Glutamatergic neuron (in vitro differentiated cells): ENCODE results near the gene CFAP99. TPM values are rescaled to one million over a fixed set of nuclear protein-coding genes. Genes with fewer than 3 reads are reported as not detected.

Experiments
- DNase-seq: peaks from one replicate; pipeline ENCODE4 v3.0.0; 2022
- H3K27ac Mint-ChIP-seq: one replicate; pipeline ENCODE4 v1.8.0; 2020; ENCODE audit warnings: mild to moderate bottlenecking, mixed read lengths, inconsistent platforms; ENCODE audit not compliant: unreplicated experiment
- H3K27me3 Mint-ChIP-seq: one replicate; pipeline ENCODE4 v1.8.0; 2020; ENCODE audit warnings: mild to moderate bottlenecking, moderate library complexity, mixed read lengths, inconsistent platforms; ENCODE audit not compliant: unreplicated experiment
- H3K36me3 Mint-ChIP-seq: one replicate; pipeline ENCODE4 v1.8.0; 2020; ENCODE audit warnings: mild to moderate bottlenecking, mixed read lengths, inconsistent platforms; ENCODE audit not compliant: unreplicated experiment
- H3K4me1 Mint-ChIP-seq: one replicate; pipeline ENCODE4 v1.8.0; 2020; ENCODE audit warnings: mild to moderate bottlenecking, low read depth, mixed read lengths, inconsistent platforms; ENCODE audit not compliant: unreplicated experiment
- H3K4me3 Mint-ChIP-seq: one replicate; pipeline ENCODE4 v1.8.0; 2020; ENCODE audit warnings: mild to moderate bottlenecking, mixed read lengths, inconsistent platforms; ENCODE audit not compliant: unreplicated experiment
- H3K9me3 Mint-ChIP-seq: one replicate; pipeline ENCODE4 v1.8.0; 2020; ENCODE audit warnings: mild to moderate bottlenecking, moderate library complexity, mixed read lengths, inconsistent platforms; ENCODE audit not compliant: unreplicated experiment
- total RNA-seq: library from RNA; stranded (reverse); fragmentation: NEBNext Ultra II Directional; extraction: Animal tissue kit (Norgen Biotek cat#: 25700); gene quantifications from one replicate; pipeline ENCODE4 v1.2.1, GENCODE V29; 2021; ENCODE audit not compliant: unreplicated experiment
- TF ChIP-seq, protein P1 (sequence below): fragments of 200-600 bp; sonication (generic); IDR thresholded peaks from one replicate; pipeline ENCODE4 v1.5.0; 2021; ENCODE audit not compliant: partially characterized antibody, unreplicated experiment

CFAP99 gene
- total RNA-seq, 1 donor from 2014 or later = not detected

DNA sequence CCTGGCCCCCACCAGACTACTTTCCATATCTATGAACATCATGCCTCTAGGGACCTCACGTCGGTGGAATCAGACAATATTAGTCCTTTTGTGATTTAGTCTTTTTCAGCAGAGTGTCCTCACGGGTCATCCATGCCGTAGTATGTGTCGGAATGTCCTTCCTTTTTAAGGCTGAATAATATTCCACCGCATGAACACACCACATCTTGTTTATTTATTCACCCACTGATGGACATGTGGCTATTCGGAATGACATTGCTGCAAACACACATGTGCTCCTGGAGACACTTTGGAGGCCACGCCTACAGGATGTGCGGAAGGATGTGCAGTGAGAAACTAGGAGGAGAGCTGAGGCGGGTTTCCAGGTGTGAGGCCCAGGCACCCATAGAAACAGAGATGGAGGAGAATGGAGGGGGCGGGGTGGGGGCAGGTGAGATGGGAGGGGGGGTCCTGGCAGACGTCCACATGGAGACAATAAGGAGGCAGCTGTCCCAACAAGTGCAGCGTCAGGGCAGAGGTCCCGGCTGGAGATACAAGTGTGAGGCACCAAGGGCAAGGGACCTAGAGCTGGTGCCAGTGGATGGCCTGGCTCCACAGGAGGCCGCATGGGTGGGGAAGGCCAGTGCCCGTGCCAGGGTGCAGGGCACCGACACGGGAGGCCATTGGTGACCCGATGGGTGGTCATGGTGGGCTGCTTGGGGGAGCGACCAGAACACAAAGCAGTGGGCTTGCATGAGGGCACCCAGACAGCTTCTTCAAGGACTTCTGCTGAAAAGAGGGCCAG lies 21.0 kb upstream of the CFAP99 start:
- Mint-ChIP-seq H3K27ac (no peak overlapping the region), H3K27me3 (peaks cover 4% of the 10 kb centered on the region), H3K9me3 (peaks cover 12% of the 10 kb centered on the region), H3K4me3 (no peak overlapping the region), H3K4me1 (peaks cover 16% of the 10 kb centered on the region), H3K36me3 (no peaks in the 10 kb centered on the region)
- TF ChIP-seq, protein P1, sequence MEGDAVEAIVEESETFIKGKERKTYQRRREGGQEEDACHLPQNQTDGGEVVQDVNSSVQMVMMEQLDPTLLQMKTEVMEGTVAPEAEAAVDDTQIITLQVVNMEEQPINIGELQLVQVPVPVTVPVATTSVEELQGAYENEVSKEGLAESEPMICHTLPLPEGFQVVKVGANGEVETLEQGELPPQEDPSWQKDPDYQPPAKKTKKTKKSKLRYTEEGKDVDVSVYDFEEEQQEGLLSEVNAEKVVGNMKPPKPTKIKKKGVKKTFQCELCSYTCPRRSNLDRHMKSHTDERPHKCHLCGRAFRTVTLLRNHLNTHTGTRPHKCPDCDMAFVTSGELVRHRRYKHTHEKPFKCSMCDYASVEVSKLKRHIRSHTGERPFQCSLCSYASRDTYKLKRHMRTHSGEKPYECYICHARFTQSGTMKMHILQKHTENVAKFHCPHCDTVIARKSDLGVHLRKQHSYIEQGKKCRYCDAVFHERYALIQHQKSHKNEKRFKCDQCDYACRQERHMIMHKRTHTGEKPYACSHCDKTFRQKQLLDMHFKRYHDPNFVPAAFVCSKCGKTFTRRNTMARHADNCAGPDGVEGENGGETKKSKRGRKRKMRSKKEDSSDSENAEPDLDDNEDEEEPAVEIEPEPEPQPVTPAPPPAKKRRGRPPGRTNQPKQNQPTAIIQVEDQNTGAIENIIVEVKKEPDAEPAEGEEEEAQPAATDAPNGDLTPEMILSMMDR = no peak
- DNase-seq = no peak

DNA sequence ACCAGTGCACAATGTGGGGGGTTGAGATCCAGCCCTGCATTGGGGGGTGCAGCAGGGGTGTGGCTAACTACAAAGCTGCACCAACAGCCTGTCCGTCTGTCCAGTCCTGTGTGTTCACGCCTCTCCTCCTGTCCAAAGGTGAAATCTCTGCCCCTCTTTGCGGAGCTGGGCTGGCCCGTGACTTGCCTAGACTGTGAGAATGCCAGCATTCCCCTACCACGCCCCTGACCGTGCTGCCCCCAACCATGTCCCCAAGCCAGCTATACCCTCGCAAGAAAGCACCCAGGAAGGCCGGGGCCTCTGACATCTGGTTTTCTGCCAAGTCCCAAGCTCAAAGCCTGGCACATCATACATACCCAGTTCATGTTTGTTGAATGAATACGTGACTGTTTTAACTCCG lies 19.5 kb upstream of the CFAP99 start:
- Mint-ChIP-seq H3K27ac (no peak overlapping the region), H3K27me3 (peaks cover 5% of the 10 kb centered on the region), H3K9me3 (peaks cover 12% of the 10 kb centered on the region), H3K36me3 (no peaks in the 10 kb centered on the region), H3K4me1 (peaks cover 7% of the 10 kb centered on the region), H3K4me3 (no peak overlapping the region)
- no peak for DNase-seq
- TF ChIP-seq, protein P1 = no peak

DNA sequence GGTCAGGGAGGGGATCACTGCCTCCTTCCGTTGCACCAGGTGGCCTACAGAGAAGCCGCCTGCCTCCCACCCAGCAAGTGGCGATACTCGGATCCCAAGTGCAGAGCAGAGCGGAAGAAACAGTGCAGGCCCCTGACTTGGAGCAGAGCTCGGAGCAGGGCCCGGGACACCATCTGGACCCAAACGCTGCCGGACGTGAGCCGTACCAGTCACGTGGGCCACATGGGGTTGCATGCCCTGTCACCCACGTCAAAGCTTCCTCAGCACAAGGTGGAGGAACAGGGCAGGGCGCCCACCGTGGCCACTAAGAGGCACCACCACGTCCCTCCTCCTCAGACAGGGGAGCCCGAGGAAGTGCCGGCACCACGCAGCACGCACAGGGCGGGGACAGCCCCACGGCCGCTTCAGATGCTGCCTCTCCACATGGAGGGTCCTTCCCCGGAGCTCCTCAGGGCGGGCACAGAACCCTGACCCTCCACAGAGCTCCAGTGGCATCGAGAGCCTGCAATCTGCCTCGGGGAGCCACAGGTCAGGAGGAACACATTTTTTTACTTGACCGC lies 19.0 kb upstream of the CFAP99 start:
- H3K27ac Mint-ChIP-seq = no peak overlapping the region
- no peak overlapping the region for H3K4me3 Mint-ChIP-seq
- no peak for DNase-seq
- TF ChIP-seq, protein P1 = no peak
- H3K36me3 Mint-ChIP-seq = no peaks in the 10 kb centered on the region
- H3K27me3 Mint-ChIP-seq = peaks cover 5% of the 10 kb centered on the region
- H3K4me1 Mint-ChIP-seq = peaks cover 6% of the 10 kb centered on the region
- peaks cover 12% of the 10 kb centered on the region for H3K9me3 Mint-ChIP-seq

DNA sequence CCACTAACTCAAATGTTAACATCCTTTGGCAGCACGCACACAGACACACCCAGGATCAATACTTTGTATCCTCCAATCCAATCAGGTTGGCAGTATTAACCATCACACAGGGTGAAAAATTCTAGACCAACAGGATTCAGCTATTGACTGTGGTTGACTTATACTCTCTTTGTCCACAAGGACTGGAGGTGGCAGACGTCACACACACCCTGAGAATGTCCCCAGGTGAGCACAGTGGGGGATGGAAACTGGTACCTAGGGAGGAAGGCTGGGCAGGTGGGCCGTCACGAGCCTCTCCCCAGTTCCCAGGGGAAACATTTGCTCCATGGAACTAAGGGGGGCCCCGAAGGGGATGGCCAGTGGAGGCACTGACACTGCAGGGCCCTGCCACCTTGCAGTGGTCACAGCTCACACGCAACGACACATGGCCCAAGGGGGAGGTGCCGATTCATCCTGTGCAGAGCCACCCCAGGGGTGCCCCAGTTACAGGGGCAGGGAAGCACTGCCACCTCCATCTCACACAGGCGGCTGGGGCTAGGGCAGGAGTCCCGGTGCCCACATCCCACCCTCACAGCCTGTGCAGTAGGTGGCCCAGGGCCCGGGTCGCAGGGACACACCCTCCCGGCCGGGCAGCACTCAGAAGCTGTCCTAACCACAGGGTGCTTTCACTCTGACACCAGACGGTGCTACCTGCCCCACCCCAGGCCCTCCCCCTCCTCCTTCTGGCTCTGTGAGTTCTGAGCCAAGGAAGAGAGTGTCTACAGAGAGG lies 17.7 kb upstream of the CFAP99 start:
- Mint-ChIP-seq H3K4me3 (no peak overlapping the region), H3K27ac (no peak overlapping the region), H3K4me1 (peaks cover 5% of the 10 kb centered on the region), H3K36me3 (no peaks in the 10 kb centered on the region), H3K9me3 (peaks cover 12% of the 10 kb centered on the region), H3K27me3 (peaks cover 5% of the 10 kb centered on the region)
- TF ChIP-seq, protein P1 = no peak
- DNase-seq = no peak

DNA sequence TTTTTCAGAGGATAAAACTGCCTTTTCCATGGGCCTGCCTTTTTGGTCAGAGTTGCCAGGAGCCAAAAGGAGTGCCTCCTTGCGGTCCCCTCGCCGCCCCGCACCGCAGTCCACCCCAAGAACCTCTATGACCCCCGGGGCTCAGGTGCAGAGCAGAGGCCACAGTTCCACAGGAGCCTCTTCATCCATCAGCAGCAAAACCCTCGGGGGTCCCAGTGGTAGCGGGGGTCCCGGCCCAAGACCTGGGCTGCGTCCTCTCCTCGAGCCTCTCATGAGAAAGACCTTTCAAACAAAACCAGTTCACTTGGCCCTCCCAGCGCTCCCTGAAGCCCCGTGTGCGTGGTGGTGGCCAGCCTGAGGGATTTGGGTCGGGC lies 17.2 kb upstream of the CFAP99 start:
- Mint-ChIP-seq H3K4me1 (peaks cover 5% of the 10 kb centered on the region), H3K36me3 (no peaks in the 10 kb centered on the region), H3K27me3 (peaks cover 5% of the 10 kb centered on the region), H3K4me3 (peak overlapping the region; percentile 63), H3K9me3 (peaks cover 12% of the 10 kb centered on the region), H3K27ac (peak overlapping the region; percentile 22)
- DNase-seq = no peak
- TF ChIP-seq, protein P1 = no peak
